Loucy (cell line): ENCODE results near the gene ARHGAP11A.

Source experiments
- H2AFZ ChIP-seq: fragments of 200-600 bp; sonication (generic); 2 replicates; pipeline ENCODE4 v1.6.0; 2016; ENCODE audit warnings: antibody characterized with exemption, mild to moderate bottlenecking, low read length, moderate library complexity
- H3F3A ChIP-seq: fragments of 200-600 bp; 2 replicates; pipeline ENCODE4 v1.6.0; 2016; ENCODE audit warnings: antibody characterized with exemption, low read depth, mild to moderate bottlenecking
- H3K27me3 ChIP-seq: fragments of 200-600 bp; sonication (generic); 2 replicates; pipeline ENCODE4 v1.6.1; 2014; ENCODE audit warnings: low read length, mild to moderate bottlenecking; ENCODE audit not compliant: insufficient read depth, poor library complexity, severe bottlenecking
- H3K36me3 ChIP-seq: fragments of 200-600 bp; sonication (generic); 2 replicates; pipeline ENCODE4 v1.6.1; 2016; ENCODE audit warnings: low read length; ENCODE audit not compliant: insufficient read depth
- H3K4me1 ChIP-seq: fragments of 200-600 bp; sonication (generic); 2 replicates; pipeline ENCODE4 v1.5.1; 2014; ENCODE audit warnings: low read length, mild to moderate bottlenecking; ENCODE audit not compliant: insufficient read depth, poor library complexity, severe bottlenecking
- H3K4me2 ChIP-seq: fragments of 200-600 bp; sonication (generic); 2 replicates; pipeline ENCODE4 v1.6.0; 2014; ENCODE audit warnings: antibody characterized with exemption, low read length, low read depth, mild to moderate bottlenecking; ENCODE audit not compliant: poor library complexity, severe bottlenecking
- H3K4me3 ChIP-seq: fragments of 200-600 bp; sonication (generic); 2 replicates; pipeline ENCODE4 v1.5.1; 2014; ENCODE audit warnings: low read length, mild to moderate bottlenecking, mixed read lengths; ENCODE audit not compliant: poor library complexity, severe bottlenecking
- H3K79me2 ChIP-seq: fragments of 200-600 bp; sonication (generic); 2 replicates; pipeline ENCODE4 v1.6.1; 2014; ENCODE audit warnings: low read length; ENCODE audit not compliant: insufficient read depth
- H3K9ac ChIP-seq: fragments of 200-600 bp; sonication (generic); 2 replicates; pipeline ENCODE4 v1.6.0; 2014; ENCODE audit warnings: mild to moderate bottlenecking, low read depth, low read length, moderate library complexity; ENCODE audit not compliant: poor library complexity, severe bottlenecking
- H3K9me2 ChIP-seq: fragments of 200-600 bp; sonication (generic); replicated peaks from 2 replicates; pipeline ENCODE4 v1.6.1; 2016; ENCODE audit warnings: low read depth, low read length, mixed read lengths
- H3K9me3 ChIP-seq: fragments of 200-600 bp; sonication (generic); 2 replicates; pipeline ENCODE4 v1.6.1; 2014; ENCODE audit warnings: mild to moderate bottlenecking, antibody characterized with exemption, low read length, low read depth; ENCODE audit not compliant: insufficient read depth
- H4K20me1 ChIP-seq: fragments of 200-600 bp; sonication (generic); 2 replicates; pipeline ENCODE4 v1.6.0; 2014; ENCODE audit warnings: antibody characterized with exemption, low read length, mild to moderate bottlenecking; ENCODE audit not compliant: insufficient read depth, poor library complexity, severe bottlenecking
- CTCF ChIP-seq: fragments of 200-600 bp; sonication (generic); conservative IDR thresholded peaks from 2 replicates; pipeline ENCODE4 v1.5.1; 2014; ENCODE audit warnings: mild to moderate bottlenecking, antibody characterized with exemption, low read length
- EZH2phosphoT487 ChIP-seq: fragments of 200-600 bp; IDR thresholded peaks from 2 replicates; pipeline ENCODE4 v1.6.1; 2018; ENCODE audit warnings: antibody characterized with exemption, mild to moderate bottlenecking, moderate library complexity, borderline replicate concordance

ARHGAP11A gene

DNA sequence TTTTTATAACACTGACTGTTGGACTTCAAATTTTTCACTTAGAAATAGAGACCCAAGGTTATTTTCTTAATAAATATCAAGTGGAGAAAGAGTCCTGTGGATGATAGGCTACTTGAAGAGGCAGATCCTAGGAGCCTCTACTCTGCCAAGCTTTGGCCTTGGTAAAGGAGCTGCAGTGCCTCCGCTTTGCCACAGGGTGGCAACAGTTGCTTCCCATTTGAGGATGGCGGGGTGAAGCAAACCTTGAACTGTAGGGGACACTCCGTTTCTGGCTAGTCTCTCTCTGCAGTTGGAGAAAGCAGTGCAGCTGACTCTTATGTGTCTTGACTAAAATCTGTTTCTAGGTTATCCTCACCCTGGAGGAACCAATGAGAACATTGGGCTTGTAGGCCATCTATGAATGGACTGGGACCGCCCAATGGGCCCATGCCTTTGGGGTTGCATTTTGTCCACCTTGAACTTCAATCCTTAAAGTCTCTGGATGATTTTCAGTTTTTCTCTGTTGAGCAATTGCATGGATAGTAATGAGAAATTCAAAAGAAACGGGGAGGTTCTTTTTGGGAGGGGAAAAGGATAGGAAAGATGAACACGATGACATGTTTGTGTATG lies 36.0 kb downstream of the ARHGAP11A start:
- no peak for TF ChIP-seq EZH2phosphoT487
- peak; percentile 97 for TF ChIP-seq CTCF
- no peaks in the 10 kb centered on the region for H3K9me3 ChIP-seq
- H3F3A ChIP-seq = 0 out of 2 replicates have a peak, but pooled peaks cover 6% of the 10 kb centered on the region
- no peak overlapping the region for H2AFZ ChIP-seq
- H3K9ac ChIP-seq = no peak overlapping the region
- no peaks in the 10 kb centered on the region for H3K9me2 ChIP-seq
- H3K36me3 ChIP-seq = no peaks in the 10 kb centered on the region
- H3K4me3 ChIP-seq = no peak overlapping the region
- no peak overlapping the region for H3K4me2 ChIP-seq
- no peaks in the 10 kb centered on the region for H4K20me1 ChIP-seq
- no peaks in the 10 kb centered on the region for H3K27me3 ChIP-seq
- no peaks in the 10 kb centered on the region for H3K79me2 ChIP-seq
- peaks cover 11% of the 10 kb centered on the region for H3K4me1 ChIP-seq

DNA sequence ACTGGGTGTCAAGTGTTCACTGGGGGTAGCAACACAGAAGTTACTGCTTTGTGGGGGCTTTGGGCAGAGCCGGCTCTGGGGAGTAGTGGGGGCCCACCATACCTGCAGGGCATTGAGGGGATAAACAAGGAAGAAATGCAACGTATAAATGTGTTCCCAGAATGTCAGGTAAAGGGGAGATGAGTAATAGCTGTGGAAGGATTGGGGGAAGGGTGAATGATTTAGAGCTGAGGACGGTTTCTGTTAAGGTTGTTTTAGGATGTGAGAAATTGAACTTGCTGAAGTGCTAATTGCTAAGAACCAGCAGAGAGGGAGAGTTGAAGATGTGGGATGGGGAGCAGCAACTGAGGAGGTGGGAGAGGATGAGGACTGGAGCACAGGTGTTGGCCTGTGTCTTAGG lies 36.9 kb downstream of the ARHGAP11A start:
- no peak for TF ChIP-seq CTCF
- TF ChIP-seq EZH2phosphoT487 = no peak
- Histone ChIP-seq H3K4me3 (no peak overlapping the region), H3K9ac (no peak overlapping the region), H4K20me1 (no peaks in the 10 kb centered on the region), H3K9me3 (no peaks in the 10 kb centered on the region), H3K4me2 (no peak overlapping the region), H3K27me3 (no peaks in the 10 kb centered on the region), H3F3A (peaks cover 11% of the 10 kb centered on the region; the same call in 1 of the 2 replicates), H3K79me2 (no peaks in the 10 kb centered on the region), H2AFZ (no peak overlapping the region), H3K36me3 (no peaks in the 10 kb centered on the region), H3K4me1 (peaks cover 17% of the 10 kb centered on the region), H3K9me2 (no peaks in the 10 kb centered on the region)

DNA sequence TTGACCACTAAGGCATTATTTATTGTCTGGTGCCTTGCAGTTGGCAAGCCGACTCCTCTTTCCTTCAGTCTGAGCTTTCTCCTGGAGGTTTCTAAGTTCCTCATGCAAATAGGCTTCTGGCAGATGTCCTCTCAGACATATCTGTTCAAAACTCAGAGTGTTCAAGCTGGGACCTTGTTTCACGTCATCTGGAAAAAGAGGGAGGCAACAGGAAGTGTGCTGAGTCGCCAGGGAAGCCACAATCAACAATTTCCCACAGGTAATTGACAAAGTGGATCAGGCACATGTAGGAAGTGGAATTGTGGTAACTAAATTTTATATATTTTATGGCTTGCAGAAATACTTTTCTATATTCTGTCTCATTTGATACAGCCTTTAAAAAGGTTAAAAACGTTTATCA lies 40.8 kb downstream of the ARHGAP11A start:
- peak overlapping the region; percentile 32 for H3K9ac ChIP-seq
- H3K36me3 ChIP-seq = no peaks in the 10 kb centered on the region
- no peaks in the 10 kb centered on the region for H3K79me2 ChIP-seq
- H2AFZ ChIP-seq = no peak overlapping the region
- no peaks in the 10 kb centered on the region for H3K27me3 ChIP-seq
- H3K4me2 ChIP-seq = peak overlapping the region; percentile 65
- peaks cover 23% of the 10 kb centered on the region for H3K4me1 ChIP-seq
- peak; percentile 83; the same call in 1 of the 2 replicates for TF ChIP-seq EZH2phosphoT487
- TF ChIP-seq CTCF = no peak
- peak overlapping the region; percentile 34 for H3K4me3 ChIP-seq
- no peaks in the 10 kb centered on the region for H3K9me2 ChIP-seq
- peaks cover 11% of the 10 kb centered on the region; the same call in 1 of the 2 replicates for H3F3A ChIP-seq
- no peaks in the 10 kb centered on the region for H3K9me3 ChIP-seq
- H4K20me1 ChIP-seq = no peaks in the 10 kb centered on the region
